OCI-LY3 (cell line): ENCODE measurements around the gene LTBP1.

ENCODE experiments used
- EZH2phosphoT487 ChIP-seq: fragments of 200-600 bp; shearing (Covaris generic); IDR thresholded peaks from 2 replicates; pipeline ENCODE4 v1.6.1; 2018; ENCODE audit warnings: antibody characterized with exemption, mixed run types, low read depth
- TF ChIP-seq, protein P1 (sequence below): fragments of 200-600, 300-600 bp; sonication (generic); IDR thresholded peaks from 2 replicates; pipeline ENCODE4 v1.5.1; 2014; ENCODE audit warnings: antibody characterized with exemption, low read length, low read depth

DNA sequence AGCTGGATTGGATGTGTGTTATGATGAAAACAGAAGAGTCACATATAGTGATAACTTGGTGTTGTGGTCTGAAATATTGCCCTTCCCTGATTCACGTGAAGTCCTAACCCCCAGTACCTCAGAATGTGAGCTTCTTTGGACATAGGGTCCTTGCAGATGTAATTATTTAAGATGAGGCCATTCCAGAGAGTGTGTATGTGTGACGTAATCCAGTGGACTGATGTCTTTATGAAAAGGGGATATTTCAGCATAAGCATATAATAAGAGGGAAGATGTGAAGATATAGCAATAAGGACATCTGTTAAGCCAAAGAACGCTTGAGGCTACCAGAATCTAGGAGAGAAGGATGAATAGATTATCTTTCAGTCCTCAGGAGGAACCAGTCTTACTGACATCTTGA, 62.5 kb downstream of the LTBP1 start:
- TF ChIP-seq, protein P1, sequence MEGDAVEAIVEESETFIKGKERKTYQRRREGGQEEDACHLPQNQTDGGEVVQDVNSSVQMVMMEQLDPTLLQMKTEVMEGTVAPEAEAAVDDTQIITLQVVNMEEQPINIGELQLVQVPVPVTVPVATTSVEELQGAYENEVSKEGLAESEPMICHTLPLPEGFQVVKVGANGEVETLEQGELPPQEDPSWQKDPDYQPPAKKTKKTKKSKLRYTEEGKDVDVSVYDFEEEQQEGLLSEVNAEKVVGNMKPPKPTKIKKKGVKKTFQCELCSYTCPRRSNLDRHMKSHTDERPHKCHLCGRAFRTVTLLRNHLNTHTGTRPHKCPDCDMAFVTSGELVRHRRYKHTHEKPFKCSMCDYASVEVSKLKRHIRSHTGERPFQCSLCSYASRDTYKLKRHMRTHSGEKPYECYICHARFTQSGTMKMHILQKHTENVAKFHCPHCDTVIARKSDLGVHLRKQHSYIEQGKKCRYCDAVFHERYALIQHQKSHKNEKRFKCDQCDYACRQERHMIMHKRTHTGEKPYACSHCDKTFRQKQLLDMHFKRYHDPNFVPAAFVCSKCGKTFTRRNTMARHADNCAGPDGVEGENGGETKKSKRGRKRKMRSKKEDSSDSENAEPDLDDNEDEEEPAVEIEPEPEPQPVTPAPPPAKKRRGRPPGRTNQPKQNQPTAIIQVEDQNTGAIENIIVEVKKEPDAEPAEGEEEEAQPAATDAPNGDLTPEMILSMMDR, result no peak
- TF ChIP-seq EZH2phosphoT487, result no peak
